ENCODE results near the gene ZNF804A.

- TF ChIP-seq CTCF (IDR thresholded peaks at IDR 0.05) (no peak), POLR2A (IDR thresholded peaks at IDR 0.05) (no peak), POLR2AphosphoS5 (IDR thresholded peaks at IDR 0.05) (no peak)
Measured at GRCh38 chr2:184879671-184880070, 281.3 kb downstream of the ZNF804A start.
